Transverse colon (tissue), 4 donors: ENCODE results near the gene AOX1. TPM values are rescaled to one million over a fixed set of nuclear protein-coding genes. Genes with fewer than 3 reads are reported as not detected.

Experiments used
- DNase-seq: peaks from one replicate; pipeline ENCODE4 v3.0.0-alpha.2; 2019
- H3K27ac ChIP-seq, 4 donors: fragments of 200-600 bp; sonication (generic); 2 replicates each; pipeline ENCODE4 v1.5.1; 2016 to 2018; ENCODE audit warnings: inconsistent platforms in 4 of 4
- H3K27me3 ChIP-seq: fragments of 200-600 bp; sonication (generic); 2 replicates; pipeline ENCODE4 v1.5.1; 2017; ENCODE audit warnings: inconsistent platforms
- H3K36me3 ChIP-seq, 4 donors: fragments of 200-600 bp; sonication (generic); 2 replicates each; pipeline ENCODE4 v1.5.1; 2017 to 2019; ENCODE audit warnings: inconsistent platforms in 4 of 4
- H3K4me1 ChIP-seq, 4 donors: fragments of 200-600 bp; sonication (generic); 2 replicates each; pipeline ENCODE4 v1.5.1; 2017 to 2020; ENCODE audit warnings: inconsistent platforms in 4 of 4
- H3K4me3 ChIP-seq, 4 donors: fragments of 200-600 bp; sonication (generic); 1 replicate in 1 of 4; 2 replicates in 3 of 4; pipeline versions ENCODE4 v1.5.1 to v1.6.1; 2017 to 2019; ENCODE audit warnings: inconsistent platforms in 4 of 4
- H3K9me3 ChIP-seq, 2 donors: fragments of 200-600 bp; sonication (generic); 2 replicates each; pipeline ENCODE4 v1.5.1; 2017 to 2019; ENCODE audit warnings: inconsistent platforms in 2 of 2
- EP300 ChIP-seq: sonication (generic); formaldehyde crosslinking; IDR thresholded peaks from one replicate; pipeline ENCODE4 v1.6.1; 2017; ENCODE audit warnings: antibody characterized with exemption, low read depth
- POLR2A ChIP-seq: fragments of 450-650 bp; IDR thresholded peaks from one replicate; pipeline ENCODE4 v1.6.1; 2016; ENCODE audit warnings: antibody characterized with exemption, mild to moderate bottlenecking, moderate library complexity
- POLR2AphosphoS5 ChIP-seq, 3 donors: sonication (generic); formaldehyde crosslinking; IDR thresholded peaks; one replicate each; pipeline ENCODE4 v1.6.1; 2016; ENCODE audit warnings: antibody characterized with exemption in 3 of 3
- WGBS, 2 donors: methylation state at CpG; one replicate each; pipeline ENCODE4 v1.1.5; 2018; ENCODE audit warnings: low coverage in 1 of 2; 5-methylcytosine and 5-hydroxymethylcytosine counted together
- in situ Hi-C, 4 donors: fragments of 200-750 bp; cut with MboI; loops; one replicate each; pipeline versions ENCODE4 v1.15.0 to v1.15.1; 2017; ENCODE audit warnings: low sequenced_read_pairs in 3 of 4, low pct_ligation_motif_present in 1 of 4, low pct_unique_long_range_greater_than_20kb in 1 of 4
- intact Hi-C: fragments of 100-400 bp; cut with DNase I; formaldehyde crosslinking; loops from one replicate; pipeline ENCODE4 v1.15.1; 2023; ENCODE audit warnings: low total_unique reads
- total RNA-seq, 4 donors: library from RNA; depleted of rRNA; stranded (reverse); fragments of >200 nt; gene quantifications; one replicate each; pipeline ENCODE4 v1.1.0, GENCODE V29; 2016
- TF ChIP-seq, protein P1 (sequence below), 5 experiments: fragments of 200-600 bp in 3 of 5; fragments of 450-650 bp in 2 of 5; sonication (generic) in 3 of 5; IDR thresholded peaks; 1 replicate in 2 of 5; 2 replicates in 3 of 5; pipeline ENCODE4 v1.5.1; 2016 to 2017; ENCODE audit warnings: antibody characterized with exemption in 5 of 5, inconsistent platforms in 3 of 5, mild to moderate bottlenecking in 2 of 5, moderate library complexity in 1 of 5

The AOX1 gene
- total RNA-seq, 4 donors from 2014 or later, result 12.0 to 28.1 (median 19.0) TPM

GRCh38 chr2:200654823-200655222, 69.0 kb downstream of the AOX1 start:
- DNase-seq, result no peak
- in situ Hi-C loops, result no loop called here
- H3K27me3 ChIP-seq, result no peaks in the 10 kb centered on the region
- WGBS, 2 donors, result 81% methylated on average over 3 of the region's 3 CpGs; no CpG with 5 or more reads in 1 of the 2 donors
- no peak for TF ChIP-seq POLR2AphosphoS5 (IDR thresholded peaks at IDR 0.05)
- no peak for TF ChIP-seq POLR2A
- TF ChIP-seq, protein P1, sequence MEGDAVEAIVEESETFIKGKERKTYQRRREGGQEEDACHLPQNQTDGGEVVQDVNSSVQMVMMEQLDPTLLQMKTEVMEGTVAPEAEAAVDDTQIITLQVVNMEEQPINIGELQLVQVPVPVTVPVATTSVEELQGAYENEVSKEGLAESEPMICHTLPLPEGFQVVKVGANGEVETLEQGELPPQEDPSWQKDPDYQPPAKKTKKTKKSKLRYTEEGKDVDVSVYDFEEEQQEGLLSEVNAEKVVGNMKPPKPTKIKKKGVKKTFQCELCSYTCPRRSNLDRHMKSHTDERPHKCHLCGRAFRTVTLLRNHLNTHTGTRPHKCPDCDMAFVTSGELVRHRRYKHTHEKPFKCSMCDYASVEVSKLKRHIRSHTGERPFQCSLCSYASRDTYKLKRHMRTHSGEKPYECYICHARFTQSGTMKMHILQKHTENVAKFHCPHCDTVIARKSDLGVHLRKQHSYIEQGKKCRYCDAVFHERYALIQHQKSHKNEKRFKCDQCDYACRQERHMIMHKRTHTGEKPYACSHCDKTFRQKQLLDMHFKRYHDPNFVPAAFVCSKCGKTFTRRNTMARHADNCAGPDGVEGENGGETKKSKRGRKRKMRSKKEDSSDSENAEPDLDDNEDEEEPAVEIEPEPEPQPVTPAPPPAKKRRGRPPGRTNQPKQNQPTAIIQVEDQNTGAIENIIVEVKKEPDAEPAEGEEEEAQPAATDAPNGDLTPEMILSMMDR (IDR thresholded peaks at IDR 0.05), result no peak
- TF ChIP-seq EP300, result no peak
- no peaks in the 10 kb centered on the region for H3K9me3 ChIP-seq
- no peak overlapping the region for H3K4me3 ChIP-seq
- H3K27ac ChIP-seq, result no peak overlapping the region
- intact Hi-C loops, result no loop called here
- no peaks in the 10 kb centered on the region for H3K36me3 ChIP-seq
- no peaks in the 10 kb centered on the region for H3K4me1 ChIP-seq

GRCh38 chr2:200655918-200656580, 70.2 kb downstream of the AOX1 start:
- Histone ChIP-seq H3K36me3 (no peaks in the 10 kb centered on the region), H3K27ac (no peak overlapping the region), H3K4me1 (no peaks in the 10 kb centered on the region), H3K4me3 (no peak overlapping the region), H3K27me3 (no peaks in the 10 kb centered on the region), H3K9me3 (no peaks in the 10 kb centered on the region)
- WGBS, 2 donors, result 88% methylated on average over 3 of the region's 3 CpGs; no CpG with 5 or more reads in 1 of the 2 donors
- intact Hi-C loops (no loop called here), in situ Hi-C loops (no loop called here)
- no peak for DNase-seq
- TF ChIP-seq EP300 (no peak), POLR2AphosphoS5 (IDR thresholded peaks at IDR 0.05) (no peak), POLR2A (no peak)
- TF ChIP-seq, protein P1 (IDR thresholded peaks at IDR 0.05), result no peak

- Histone ChIP-seq H3K27me3 (no peaks in the 10 kb centered on the region), H3K36me3 (no peaks in the 10 kb centered on the region), H3K9me3 (no peaks in the 10 kb centered on the region), H3K4me3 (no peak overlapping the region), H3K27ac (no peak overlapping the region), H3K4me1 (no peaks in the 10 kb centered on the region)
- intact Hi-C loops, result no loop called here
- TF ChIP-seq POLR2AphosphoS5 (IDR thresholded peaks at IDR 0.05) (no peak), EP300 (no peak), POLR2A (no peak)
- TF ChIP-seq, protein P1 (IDR thresholded peaks at IDR 0.05), result no peak
- in situ Hi-C loops, result no loop called here
- 84 to 86% methylated on average over 5 of the region's 5 CpGs for WGBS, 2 donors
- DNase-seq, result no peak
These were observed 72.6 kb downstream of the AOX1 start for GRCh38 chr2:200658278-200658864.

- Histone ChIP-seq H3K27me3 (no peaks in the 10 kb centered on the region), H3K4me1 (no peaks in the 10 kb centered on the region), H3K27ac (no peak overlapping the region), H3K4me3 (no peak overlapping the region), H3K36me3 (no peaks in the 10 kb centered on the region), H3K9me3 (no peaks in the 10 kb centered on the region)
- 74% methylated on average over 4 of the region's 4 CpGs; no CpG with 5 or more reads in 1 of the 2 donors for WGBS, 2 donors
- in situ Hi-C loops, result no loop called here
- intact Hi-C loops, result no loop called here
- TF ChIP-seq, protein P1 (IDR thresholded peaks at IDR 0.05), result no peak
- DNase-seq, result no peak
These were observed 73.6 kb downstream of the AOX1 start for GRCh38 chr2:200659410-200659809.
